GM23338 (cell line): ENCODE measurements around the gene CCDC191. TPM values are rescaled to one million over a fixed set of nuclear protein-coding genes. Genes with fewer than 3 reads are reported as not detected.

Experiments
- ATAC-seq: fragments of 200-7000 bp; cut with Tn5 transposase; 3 replicates; pipeline ENCODE4 v1.9.1; 2020
- DNase-seq: peaks from one replicate; pipeline ENCODE4 v3.0.0-alpha.2; 2015; ENCODE audit warnings: low spot score
- H2AFZ ChIP-seq: fragments of 200-600 bp; sonication (generic); 2 replicates; pipeline ENCODE4 v1.8.0; 2016; ENCODE audit warnings: antibody characterized with exemption, mild to moderate bottlenecking, moderate library complexity
- H3F3A ChIP-seq: fragments of 200-600 bp; sonication (generic); replicated peaks from 2 replicates; pipeline ENCODE4 v1.8.0; 2017; ENCODE audit warnings: antibody characterized with exemption, mixed run types, low read depth
- H3K27ac ChIP-seq: fragments of 200-600 bp; sonication (generic); 2 replicates; pipeline ENCODE4 v1.6.1; 2016; ENCODE audit warnings: low read depth
- H3K27me3 ChIP-seq: fragments of 200-600 bp; sonication (generic); 2 replicates; pipeline ENCODE4 v1.8.0; 2016; ENCODE audit warnings: mild to moderate bottlenecking, mixed run types, moderate library complexity; ENCODE audit not compliant: insufficient read depth
- H3K36me3 ChIP-seq: fragments of 200-600 bp; sonication (generic); 2 replicates; pipeline ENCODE4 v1.8.0; 2016; ENCODE audit warnings: mild to moderate bottlenecking; ENCODE audit not compliant: insufficient read depth
- H3K4me1 ChIP-seq: fragments of 200-600 bp; sonication (generic); 2 replicates; pipeline ENCODE4 v1.8.0; 2016; ENCODE audit warnings: mild to moderate bottlenecking, moderate library complexity; ENCODE audit not compliant: insufficient read depth
- H3K4me2 ChIP-seq: fragments of 200-600 bp; sonication (generic); 2 replicates; pipeline ENCODE4 v1.7.1; 2017; ENCODE audit warnings: mixed run types
- H3K4me3 ChIP-seq: fragments of 200-600 bp; sonication (generic); 2 replicates; pipeline ENCODE4 v1.6.1; 2016; ENCODE audit warnings: mixed run types
- H3K79me2 ChIP-seq: fragments of 200-600 bp; sonication (generic); replicated peaks from 2 replicates; pipeline ENCODE4 v1.8.0; 2017; ENCODE audit warnings: mild to moderate bottlenecking; ENCODE audit not compliant: insufficient read depth
- H3K9me2 ChIP-seq: fragments of 200-600 bp; sonication (generic); 2 replicates; pipeline ENCODE4 v1.8.0; 2017; ENCODE audit not compliant: insufficient read depth
- H4K20me1 ChIP-seq: fragments of 200-600 bp; sonication (generic); replicated peaks from 2 replicates; pipeline ENCODE4 v1.8.0; 2017; ENCODE audit warnings: mild to moderate bottlenecking; ENCODE audit not compliant: insufficient read depth
- H3K27ac Mint-ChIP-seq: 2 replicates; pipeline ENCODE4 v1.8.0; 2020; ENCODE audit warnings: inconsistent platforms, mild to moderate bottlenecking, moderate library complexity, mixed read lengths
- H3K27me3 Mint-ChIP-seq: 3 replicates; pipeline ENCODE4 v1.8.0; 2022; ENCODE audit warnings: low read depth, mild to moderate bottlenecking, moderate library complexity, mixed read lengths, inconsistent platforms; ENCODE audit not compliant: insufficient read depth, poor library complexity
- H3K36me3 Mint-ChIP-seq: 3 replicates; pipeline ENCODE4 v1.8.0; 2021; ENCODE audit warnings: low read depth, mild to moderate bottlenecking, inconsistent platforms, moderate library complexity, mixed read lengths
- H3K4me1 Mint-ChIP-seq: 3 replicates; pipeline ENCODE4 v1.8.0; 2020; ENCODE audit warnings: mild to moderate bottlenecking, inconsistent platforms, mixed read lengths
- H3K4me3 Mint-ChIP-seq: 3 replicates; pipeline ENCODE4 v1.8.0; 2021; ENCODE audit warnings: moderate library complexity, mild to moderate bottlenecking, inconsistent platforms, mixed read lengths
- H3K9me3 Mint-ChIP-seq: 3 replicates; pipeline ENCODE4 v1.8.0; 2020; ENCODE audit warnings: moderate library complexity, mild to moderate bottlenecking, inconsistent platforms, mixed read lengths
- CREB1 ChIP-seq: fragments of 250-450 bp; sonication (Bioruptor Pico); IDR thresholded peaks from 2 replicates; pipeline ENCODE4 v1.5.0; 2020; ENCODE audit warnings: low read depth, mild to moderate bottlenecking, moderate library complexity
- EZH2 ChIP-seq: fragments of 200-600 bp; sonication (generic); IDR thresholded peaks from one replicate; pipeline ENCODE4 v1.8.0; 2017; ENCODE audit warnings: antibody characterized with exemption, mild to moderate bottlenecking, low read depth; ENCODE audit not compliant: unreplicated experiment
- EZH2phosphoT487 ChIP-seq: fragments of 200-600 bp; sonication (generic); IDR thresholded peaks from one replicate; pipeline ENCODE4 v1.8.1; 2018; ENCODE audit warnings: antibody characterized with exemption; ENCODE audit not compliant: unreplicated experiment
- JUNB ChIP-seq: IDR thresholded peaks from one replicate; pipeline ENCODE4 v1.6.1; 2016; ENCODE audit warnings: antibody characterized with exemption; ENCODE audit not compliant: unreplicated experiment
- NANOG ChIP-seq: IDR thresholded peaks from 2 replicates; pipeline ENCODE4 v1.6.1; 2016; ENCODE audit warnings: antibody characterized with exemption, borderline replicate concordance
- ZNF331 ChIP-seq: fragments of 250-450 bp; sonication (Bioruptor Pico); IDR thresholded peaks from 2 replicates; pipeline ENCODE4 v1.5.0; 2020; ENCODE audit warnings: low read depth, mild to moderate bottlenecking, moderate library complexity
- polyA plus RNA-seq: library from polyadenylated mRNA; unstranded; fragments of >200 nt; fragmentation: Nextera tagmentation; extraction: Ambion mirVana; gene quantifications from 2 replicates; pipeline ENCODE4 v1.2.1, GENCODE V29; 2016
- total RNA-seq: library from RNA; depleted of rRNA; stranded (reverse); fragments of >200 nt; shearing (Covaris generic); gene quantifications from 2 replicates; pipeline ENCODE4 v1.2.3, GENCODE V29; 2014
- TF ChIP-seq, protein P1 (sequence below): IDR thresholded peaks from 2 replicates; pipeline ENCODE4 v1.6.1; 2016; ENCODE audit warnings: antibody characterized with exemption
- TF ChIP-seq, protein P2 (sequence below): IDR thresholded peaks from one replicate; pipeline ENCODE4 v1.6.1; 2018; ENCODE audit warnings: antibody characterized with exemption; ENCODE audit not compliant: unreplicated experiment
- TF ChIP-seq, protein P3 (sequence below), 2 experiments: fragments of 200-600 bp in 1 of 2; sonication (generic) in 1 of 2; conservative IDR thresholded peaks; 2 replicates each; pipeline versions ENCODE4 v1.5.1 to v1.6.1; 2016 to 2017; ENCODE audit warnings: antibody characterized with exemption in 2 of 2, low read depth in 2 of 2, mild to moderate bottlenecking in 2 of 2, moderate library complexity in 1 of 2
- TF ChIP-seq, protein P4 (sequence below): fragments of 250-450 bp; sonication (Bioruptor Pico); IDR thresholded peaks from 2 replicates; pipeline ENCODE4 v1.5.0; 2020; ENCODE audit warnings: mild to moderate bottlenecking, moderate library complexity

Gene CCDC191
- total and polyA plus RNA-seq, 2 experiments from 2014 or later, result 2.0 to 2.9 TPM

- TF ChIP-seq, protein P1, sequence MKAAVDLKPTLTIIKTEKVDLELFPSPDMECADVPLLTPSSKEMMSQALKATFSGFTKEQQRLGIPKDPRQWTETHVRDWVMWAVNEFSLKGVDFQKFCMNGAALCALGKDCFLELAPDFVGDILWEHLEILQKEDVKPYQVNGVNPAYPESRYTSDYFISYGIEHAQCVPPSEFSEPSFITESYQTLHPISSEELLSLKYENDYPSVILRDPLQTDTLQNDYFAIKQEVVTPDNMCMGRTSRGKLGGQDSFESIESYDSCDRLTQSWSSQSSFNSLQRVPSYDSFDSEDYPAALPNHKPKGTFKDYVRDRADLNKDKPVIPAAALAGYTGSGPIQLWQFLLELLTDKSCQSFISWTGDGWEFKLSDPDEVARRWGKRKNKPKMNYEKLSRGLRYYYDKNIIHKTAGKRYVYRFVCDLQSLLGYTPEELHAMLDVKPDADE, result no peak
- TF ChIP-seq CREB1 (CRISPR knock-in tag), result no peak
- TF ChIP-seq, protein P2, sequence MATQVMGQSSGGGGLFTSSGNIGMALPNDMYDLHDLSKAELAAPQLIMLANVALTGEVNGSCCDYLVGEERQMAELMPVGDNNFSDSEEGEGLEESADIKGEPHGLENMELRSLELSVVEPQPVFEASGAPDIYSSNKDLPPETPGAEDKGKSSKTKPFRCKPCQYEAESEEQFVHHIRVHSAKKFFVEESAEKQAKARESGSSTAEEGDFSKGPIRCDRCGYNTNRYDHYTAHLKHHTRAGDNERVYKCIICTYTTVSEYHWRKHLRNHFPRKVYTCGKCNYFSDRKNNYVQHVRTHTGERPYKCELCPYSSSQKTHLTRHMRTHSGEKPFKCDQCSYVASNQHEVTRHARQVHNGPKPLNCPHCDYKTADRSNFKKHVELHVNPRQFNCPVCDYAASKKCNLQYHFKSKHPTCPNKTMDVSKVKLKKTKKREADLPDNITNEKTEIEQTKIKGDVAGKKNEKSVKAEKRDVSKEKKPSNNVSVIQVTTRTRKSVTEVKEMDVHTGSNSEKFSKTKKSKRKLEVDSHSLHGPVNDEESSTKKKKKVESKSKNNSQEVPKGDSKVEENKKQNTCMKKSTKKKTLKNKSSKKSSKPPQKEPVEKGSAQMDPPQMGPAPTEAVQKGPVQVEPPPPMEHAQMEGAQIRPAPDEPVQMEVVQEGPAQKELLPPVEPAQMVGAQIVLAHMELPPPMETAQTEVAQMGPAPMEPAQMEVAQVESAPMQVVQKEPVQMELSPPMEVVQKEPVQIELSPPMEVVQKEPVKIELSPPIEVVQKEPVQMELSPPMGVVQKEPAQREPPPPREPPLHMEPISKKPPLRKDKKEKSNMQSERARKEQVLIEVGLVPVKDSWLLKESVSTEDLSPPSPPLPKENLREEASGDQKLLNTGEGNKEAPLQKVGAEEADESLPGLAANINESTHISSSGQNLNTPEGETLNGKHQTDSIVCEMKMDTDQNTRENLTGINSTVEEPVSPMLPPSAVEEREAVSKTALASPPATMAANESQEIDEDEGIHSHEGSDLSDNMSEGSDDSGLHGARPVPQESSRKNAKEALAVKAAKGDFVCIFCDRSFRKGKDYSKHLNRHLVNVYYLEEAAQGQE, result no peak
- TF ChIP-seq JUNB, result no peak
- no peak for TF ChIP-seq ZNF331 (CRISPR knock-in tag)
- no peak for TF ChIP-seq EZH2phosphoT487
- TF ChIP-seq, protein P3, sequence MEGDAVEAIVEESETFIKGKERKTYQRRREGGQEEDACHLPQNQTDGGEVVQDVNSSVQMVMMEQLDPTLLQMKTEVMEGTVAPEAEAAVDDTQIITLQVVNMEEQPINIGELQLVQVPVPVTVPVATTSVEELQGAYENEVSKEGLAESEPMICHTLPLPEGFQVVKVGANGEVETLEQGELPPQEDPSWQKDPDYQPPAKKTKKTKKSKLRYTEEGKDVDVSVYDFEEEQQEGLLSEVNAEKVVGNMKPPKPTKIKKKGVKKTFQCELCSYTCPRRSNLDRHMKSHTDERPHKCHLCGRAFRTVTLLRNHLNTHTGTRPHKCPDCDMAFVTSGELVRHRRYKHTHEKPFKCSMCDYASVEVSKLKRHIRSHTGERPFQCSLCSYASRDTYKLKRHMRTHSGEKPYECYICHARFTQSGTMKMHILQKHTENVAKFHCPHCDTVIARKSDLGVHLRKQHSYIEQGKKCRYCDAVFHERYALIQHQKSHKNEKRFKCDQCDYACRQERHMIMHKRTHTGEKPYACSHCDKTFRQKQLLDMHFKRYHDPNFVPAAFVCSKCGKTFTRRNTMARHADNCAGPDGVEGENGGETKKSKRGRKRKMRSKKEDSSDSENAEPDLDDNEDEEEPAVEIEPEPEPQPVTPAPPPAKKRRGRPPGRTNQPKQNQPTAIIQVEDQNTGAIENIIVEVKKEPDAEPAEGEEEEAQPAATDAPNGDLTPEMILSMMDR (conservative IDR thresholded peaks at IDR 0.05; ENCODE audit: low read depth in 2 of 2), result no peak
- TF ChIP-seq EZH2, result no peak
- TF ChIP-seq NANOG, result no peak
Observed at GRCh38 chr3:114022145-114022802, 34.1 kb downstream of the CCDC191 start (continued).

DNA sequence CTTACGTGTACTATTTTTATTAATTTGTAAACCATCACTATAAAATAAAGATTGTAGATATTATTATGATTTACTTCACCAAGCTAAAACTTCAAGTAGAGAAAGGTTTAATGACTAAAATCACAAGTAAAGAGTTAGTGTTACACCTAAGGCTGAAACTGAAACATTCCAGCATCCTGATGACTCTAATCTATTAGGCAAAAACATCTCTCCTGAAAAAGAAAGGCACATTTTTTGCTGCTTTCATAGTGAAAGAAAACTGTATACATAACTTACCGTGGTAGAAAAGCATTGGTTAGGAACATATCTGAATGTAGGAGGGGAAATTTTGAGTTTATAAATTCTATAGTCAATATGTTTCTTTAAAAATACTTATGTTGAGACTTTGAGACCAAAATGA is 35.4 kb downstream of the CCDC191 start:
- H3K4me3 ChIP-seq, result no peak overlapping the region
- no peaks in the 10 kb centered on the region for H3K36me3 ChIP-seq
- ATAC-seq (no peak), DNase-seq (no peak)
- no peaks in the 10 kb centered on the region for H3K4me1 ChIP-seq
- no peaks in the 10 kb centered on the region for H3K9me2 ChIP-seq
- no peak for TF ChIP-seq EZH2
- TF ChIP-seq, protein P4, sequence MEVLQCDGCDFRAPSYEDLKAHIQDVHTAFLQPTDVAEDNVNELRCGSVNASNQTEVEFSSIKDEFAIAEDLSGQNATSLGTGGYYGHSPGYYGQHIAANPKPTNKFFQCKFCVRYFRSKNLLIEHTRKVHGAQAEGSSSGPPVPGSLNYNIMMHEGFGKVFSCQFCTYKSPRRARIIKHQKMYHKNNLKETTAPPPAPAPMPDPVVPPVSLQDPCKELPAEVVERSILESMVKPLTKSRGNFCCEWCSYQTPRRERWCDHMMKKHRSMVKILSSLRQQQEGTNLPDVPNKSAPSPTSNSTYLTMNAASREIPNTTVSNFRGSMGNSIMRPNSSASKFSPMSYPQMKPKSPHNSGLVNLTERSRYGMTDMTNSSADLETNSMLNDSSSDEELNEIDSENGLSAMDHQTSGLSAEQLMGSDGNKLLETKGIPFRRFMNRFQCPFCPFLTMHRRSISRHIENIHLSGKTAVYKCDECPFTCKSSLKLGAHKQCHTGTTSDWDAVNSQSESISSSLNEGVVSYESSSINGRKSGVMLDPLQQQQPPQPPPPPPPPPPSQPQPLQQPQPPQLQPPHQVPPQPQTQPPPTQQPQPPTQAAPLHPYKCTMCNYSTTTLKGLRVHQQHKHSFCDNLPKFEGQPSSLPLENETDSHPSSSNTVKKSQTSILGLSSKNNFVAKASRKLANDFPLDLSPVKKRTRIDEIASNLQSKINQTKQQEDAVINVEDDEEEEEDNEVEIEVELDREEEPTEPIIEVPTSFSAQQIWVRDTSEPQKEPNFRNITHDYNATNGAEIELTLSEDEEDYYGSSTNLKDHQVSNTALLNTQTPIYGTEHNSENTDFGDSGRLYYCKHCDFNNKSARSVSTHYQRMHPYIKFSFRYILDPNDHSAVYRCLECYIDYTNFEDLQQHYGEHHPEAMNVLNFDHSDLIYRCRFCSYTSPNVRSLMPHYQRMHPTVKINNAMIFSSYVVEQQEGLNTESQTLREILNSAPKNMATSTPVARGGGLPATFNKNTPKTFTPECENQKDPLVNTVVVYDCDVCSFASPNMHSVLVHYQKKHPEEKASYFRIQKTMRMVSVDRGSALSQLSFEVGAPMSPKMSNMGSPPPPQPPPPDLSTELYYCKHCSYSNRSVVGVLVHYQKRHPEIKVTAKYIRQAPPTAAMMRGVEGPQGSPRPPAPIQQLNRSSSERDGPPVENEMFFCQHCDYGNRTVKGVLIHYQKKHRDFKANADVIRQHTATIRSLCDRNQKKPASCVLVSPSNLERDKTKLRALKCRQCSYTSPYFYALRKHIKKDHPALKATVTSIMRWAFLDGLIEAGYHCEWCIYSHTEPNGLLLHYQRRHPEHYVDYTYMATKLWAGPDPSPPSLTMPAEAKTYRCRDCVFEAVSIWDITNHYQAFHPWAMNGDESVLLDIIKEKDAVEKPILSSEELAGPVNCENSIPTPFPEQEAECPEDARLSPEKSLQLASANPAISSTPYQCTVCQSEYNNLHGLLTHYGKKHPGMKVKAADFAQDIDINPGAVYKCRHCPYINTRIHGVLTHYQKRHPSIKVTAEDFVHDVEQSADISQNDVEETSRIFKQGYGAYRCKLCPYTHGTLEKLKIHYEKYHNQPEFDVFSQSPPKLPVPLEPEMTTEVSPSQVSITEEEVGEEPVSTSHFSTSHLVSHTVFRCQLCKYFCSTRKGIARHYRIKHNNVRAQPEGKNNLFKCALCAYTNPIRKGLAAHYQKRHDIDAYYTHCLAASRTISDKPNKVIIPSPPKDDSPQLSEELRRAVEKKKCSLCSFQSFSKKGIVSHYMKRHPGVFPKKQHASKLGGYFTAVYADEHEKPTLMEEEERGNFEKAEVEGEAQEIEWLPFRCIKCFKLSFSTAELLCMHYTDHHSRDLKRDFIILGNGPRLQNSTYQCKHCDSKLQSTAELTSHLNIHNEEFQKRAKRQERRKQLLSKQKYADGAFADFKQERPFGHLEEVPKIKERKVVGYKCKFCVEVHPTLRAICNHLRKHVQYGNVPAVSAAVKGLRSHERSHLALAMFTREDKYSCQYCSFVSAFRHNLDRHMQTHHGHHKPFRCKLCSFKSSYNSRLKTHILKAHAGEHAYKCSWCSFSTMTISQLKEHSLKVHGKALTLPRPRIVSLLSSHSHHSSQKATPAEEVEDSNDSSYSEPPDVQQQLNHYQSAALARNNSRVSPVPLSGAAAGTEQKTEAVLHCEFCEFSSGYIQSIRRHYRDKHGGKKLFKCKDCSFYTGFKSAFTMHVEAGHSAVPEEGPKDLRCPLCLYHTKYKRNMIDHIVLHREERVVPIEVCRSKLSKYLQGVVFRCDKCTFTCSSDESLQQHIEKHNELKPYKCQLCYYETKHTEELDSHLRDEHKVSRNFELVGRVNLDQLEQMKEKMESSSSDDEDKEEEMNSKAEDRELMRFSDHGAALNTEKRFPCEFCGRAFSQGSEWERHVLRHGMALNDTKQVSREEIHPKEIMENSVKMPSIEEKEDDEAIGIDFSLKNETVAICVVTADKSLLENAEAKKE, result no peak
- TF ChIP-seq, protein P1, result no peak
- TF ChIP-seq EZH2phosphoT487, result no peak
- H3K27ac ChIP-seq, result no peak overlapping the region
- peaks cover 1% of the 10 kb centered on the region for H3K27me3 Mint-ChIP-seq
- no peak overlapping the region for H2AFZ ChIP-seq
- H3F3A ChIP-seq, result no peaks in the 10 kb centered on the region
- H3K79me2 ChIP-seq, result no peaks in the 10 kb centered on the region
- H3K27ac Mint-ChIP-seq, result no peak overlapping the region
- no peaks in the 10 kb centered on the region for H3K27me3 ChIP-seq
- no peak overlapping the region for H3K4me2 ChIP-seq
- no peaks in the 10 kb centered on the region for H4K20me1 ChIP-seq
- peaks cover 15% of the 10 kb centered on the region; the same call in 2 of the 3 replicates for H3K4me1 Mint-ChIP-seq
- no peak overlapping the region for H3K4me3 Mint-ChIP-seq
- no peaks in the 10 kb centered on the region for H3K36me3 Mint-ChIP-seq
- no peaks in the 10 kb centered on the region for H3K9me3 Mint-ChIP-seq
